ENCODE results near the gene KCNQ1.

KCNQ1 gene

GRCh38 chr11:2574043-2574552 is 129.3 kb downstream of the KCNQ1 start:
- TF ChIP-seq CTCF (IDR thresholded peaks at IDR 0.05; ENCODE audit: low read depth, low read length): no peak

GRCh38 chr11:2574553-2575535 is 130.0 kb downstream of the KCNQ1 start:
- no peak overlapping the region for H3K4me3 ChIP-seq (ENCODE audit: low read depth, low read length)
- TF ChIP-seq CTCF (IDR thresholded peaks at IDR 0.05; ENCODE audit: low read depth, low read length): no peak

More at GRCh38 chr11:2574043-2574552, 129.3 kb downstream of the KCNQ1 start:
- H3K4me3 ChIP-seq (ENCODE audit: low read depth, low read length): no peak overlapping the region

GRCh38 chr11:2575591-2576051 is 130.8 kb downstream of the KCNQ1 start:
- H3K4me3 ChIP-seq (ENCODE audit: low read depth, low read length): no peak overlapping the region
- no peak for TF ChIP-seq CTCF (IDR thresholded peaks at IDR 0.05; ENCODE audit: low read depth, low read length)

GRCh38 chr11:2576111-2576510 is 131.3 kb downstream of the KCNQ1 start:
- TF ChIP-seq CTCF (IDR thresholded peaks at IDR 0.05; ENCODE audit: low read depth, low read length): no peak
- no peak overlapping the region for H3K4me3 ChIP-seq (ENCODE audit: low read depth, low read length)

- no peak for TF ChIP-seq CTCF (IDR thresholded peaks at IDR 0.05; ENCODE audit: low read depth, low read length)
- no peak overlapping the region for H3K4me3 ChIP-seq (ENCODE audit: low read depth, low read length)
Observed at GRCh38 chr11:2576549-2576948, 131.7 kb downstream of the KCNQ1 start.

GRCh38 chr11:2577031-2577990 is 132.5 kb downstream of the KCNQ1 start:
- no peak for TF ChIP-seq CTCF (IDR thresholded peaks at IDR 0.05; ENCODE audit: low read depth, low read length)
- no peak overlapping the region for H3K4me3 ChIP-seq (ENCODE audit: low read depth, low read length)
